PC-9 (cell line): ENCODE measurements around the gene GNAQ. TPM values are rescaled to one million over a fixed set of nuclear protein-coding genes. Genes with fewer than 3 reads are reported as not detected.

Experiments used
- BruUV-seq: library from RNA; stranded (reverse); fragments of 400-500 nt; replicated peaks from 2 replicates; lab custom pipeline; 2021; lab: Mats Ljungman, UMichigan
- CTCF ChIA-PET: fragments of 300-600 bp; sonication (Branson Sonifier 250); formaldehyde crosslinking; loops from one replicate; lab custom pipeline; 2022; ENCODE audit warnings: antibody characterized with exemption; lab: Charles Lee
- POLR2A ChIA-PET: fragments of 300-600 bp; sonication (Branson Sonifier 250); formaldehyde crosslinking; loops from one replicate; lab custom pipeline; 2022; ENCODE audit warnings: antibody characterized with exemption; ENCODE audit not compliant: unreplicated experiment; lab: Charles Lee
- DNase-seq, 2 experiments: peaks; one replicate each; pipeline versions ENCODE4 v3.0.0 to v3.0.0-alpha.2; 2015 to 2022; ENCODE audit warnings: mixed read lengths in 1 of 2
- H2AFZ ChIP-seq: fragments of 200-600 bp; sonication (generic); 2 replicates; pipeline ENCODE4 v1.8.1; 2017; ENCODE audit warnings: antibody characterized with exemption
- H3F3A ChIP-seq: fragments of 200-600 bp; sonication (generic); 2 replicates; pipeline ENCODE4 v1.8.1; 2017; ENCODE audit warnings: antibody characterized with exemption, mild to moderate bottlenecking, low read depth; ENCODE audit not compliant: insufficient read depth
- H3K27ac ChIP-seq: fragments of 200-600 bp; sonication (generic); 2 replicates; pipeline ENCODE4 v1.6.1; 2016; ENCODE audit warnings: mixed run types
- H3K27me3 ChIP-seq: fragments of 200-600 bp; sonication (generic); 2 replicates; pipeline ENCODE4 v1.6.1; 2016; ENCODE audit warnings: low read depth, mixed run types; ENCODE audit not compliant: insufficient read depth
- H3K36me3 ChIP-seq: fragments of 200-600 bp; sonication (generic); 2 replicates; pipeline ENCODE4 v1.6.1; 2016; ENCODE audit warnings: low read depth, mixed run types
- H3K4me1 ChIP-seq: fragments of 200-600 bp; sonication (generic); replicated peaks from 2 replicates; pipeline ENCODE4 v1.6.1; 2016; ENCODE audit warnings: mixed run types; ENCODE audit not compliant: insufficient read depth
- H3K4me2 ChIP-seq: fragments of 200-600 bp; sonication (generic); 2 replicates; pipeline ENCODE4 v1.6.1; 2017; ENCODE audit warnings: mixed run types
- H3K4me3 ChIP-seq: fragments of 200-600 bp; sonication (generic); 2 replicates; pipeline ENCODE4 v1.6.1; 2016; ENCODE audit warnings: mixed run types
- H3K79me2 ChIP-seq: fragments of 200-600 bp; sonication (generic); 2 replicates; pipeline ENCODE4 v1.6.1; 2017; ENCODE audit warnings: low read depth, mixed run types
- H3K9me2 ChIP-seq: fragments of 200-600 bp; sonication (generic); 2 replicates; pipeline ENCODE4 v1.8.1; 2017; ENCODE audit warnings: mild to moderate bottlenecking; ENCODE audit not compliant: insufficient read depth
- H3K9me3 ChIP-seq: fragments of 200-600 bp; sonication (generic); 2 replicates; pipeline ENCODE4 v1.8.1; 2016; ENCODE audit warnings: low read depth; ENCODE audit not compliant: insufficient read depth
- H4K20me1 ChIP-seq: fragments of 200-600 bp; sonication (generic); 2 replicates; pipeline ENCODE4 v1.8.1; 2017; ENCODE audit not compliant: insufficient read depth
- CTCF ChIP-seq: fragments of 200-600 bp; sonication (generic); conservative IDR thresholded peaks from 2 replicates; pipeline ENCODE4 v1.6.1; 2017; ENCODE audit warnings: mixed run types, antibody characterized with exemption, mild to moderate bottlenecking, moderate library complexity
- EZH2 ChIP-seq: fragments of 200-600 bp; sonication (generic); IDR thresholded peaks from 2 replicates; pipeline ENCODE4 v1.8.0; 2017; ENCODE audit warnings: antibody characterized with exemption, low read depth
- intact Hi-C: fragments of 100-400 bp; cut with micrococcal nuclease; formaldehyde crosslinking; loops from one replicate; pipeline ENCODE4 v1.10.0; 2022; ENCODE audit not compliant: unreplicated experiment
- total RNA-seq: library from RNA; stranded (reverse); gene quantifications from 2 replicates; pipeline ENCODE4 v1.2.3, GENCODE V29; 2021

Gene GNAQ
- total RNA-seq, 1 experiment from 2014 or later: 51.6 TPM

GRCh38 chr9:77794985-77795384 lies 236.6 kb downstream of the GNAQ start:
- H3K4me3 ChIP-seq: no peak overlapping the region
- H3K36me3 ChIP-seq: 0 out of 2 replicates have a peak, but pooled peaks cover 6% of the 10 kb centered on the region
- H3K79me2 ChIP-seq: 0 out of 2 replicates have a peak, but pooled peaks cover 5% of the 10 kb centered on the region
- CTCF ChIA-PET: no interaction called here
- no peaks in the 10 kb centered on the region for H3K27me3 ChIP-seq
- no peak overlapping the region for H3K4me2 ChIP-seq
- H3K27ac ChIP-seq: no peak overlapping the region
- TF ChIP-seq EZH2 (no peak), CTCF (no peak)
- no TSS peak for BruUV-seq
- no peak for DNase-seq
- intact Hi-C loops: no loop called here
- H3F3A ChIP-seq: peaks cover 19% of the 10 kb centered on the region; the same call in 1 of the 2 replicates
- H3K4me1 ChIP-seq: peaks cover 31% of the 10 kb centered on the region
- POLR2A ChIA-PET: no interaction called here
- no peak overlapping the region for H2AFZ ChIP-seq
- H3K9me3 ChIP-seq: peaks cover 3% of the 10 kb centered on the region; the same call in 1 of the 2 replicates
- no peaks in the 10 kb centered on the region for H4K20me1 ChIP-seq
- no peaks in the 10 kb centered on the region for H3K9me2 ChIP-seq

- Histone ChIP-seq H3K27ac (no peak overlapping the region), H3K4me1 (peaks cover 28% of the 10 kb centered on the region), H2AFZ (no peak overlapping the region), H3K9me3 (peaks cover 3% of the 10 kb centered on the region; the same call in 1 of the 2 replicates), H3K4me3 (no peak overlapping the region), H3K9me2 (no peaks in the 10 kb centered on the region), H3K27me3 (no peaks in the 10 kb centered on the region), H3F3A (peaks cover 16% of the 10 kb centered on the region; the same call in 1 of the 2 replicates), H3K36me3 (0 out of 2 replicates have a peak, but pooled peaks cover 6% of the 10 kb centered on the region), H3K79me2 (0 out of 2 replicates have a peak, but pooled peaks cover 5% of the 10 kb centered on the region), H4K20me1 (no peaks in the 10 kb centered on the region), H3K4me2 (peak overlapping the region; percentile 29)
- CTCF ChIA-PET: no interaction called here
- TF ChIP-seq EZH2 (no peak), CTCF (no peak)
- no TSS peak for BruUV-seq
- intact Hi-C loops: no loop called here
- POLR2A ChIA-PET: interaction anchor here (0.8 kb wide), 1 partner anchor 32 kb away, joined by 5 read pairs; no protein-coding TSS in a partner anchor
- peak; percentile 9 to 60 for DNase-seq
These were observed 237.8 kb downstream of the GNAQ start for GRCh38 chr9:77793849-77794248.

- Histone ChIP-seq H3K36me3 (0 out of 2 replicates have a peak, but pooled peaks cover 2% of the 10 kb centered on the region), H3F3A (no peaks in the 10 kb centered on the region), H2AFZ (no peak overlapping the region), H3K27ac (no peak overlapping the region), H3K9me3 (0 out of 2 replicates have a peak, but pooled peaks cover 3% of the 10 kb centered on the region), H3K27me3 (no peaks in the 10 kb centered on the region), H4K20me1 (no peaks in the 10 kb centered on the region), H3K4me2 (no peak overlapping the region), H3K9me2 (no peaks in the 10 kb centered on the region), H3K4me3 (no peak overlapping the region), H3K79me2 (0 out of 2 replicates have a peak, but pooled peaks cover 5% of the 10 kb centered on the region), H3K4me1 (peaks cover 12% of the 10 kb centered on the region)
- ChIA-PET POLR2A (no interaction called here), CTCF (no interaction called here)
- intact Hi-C loops: no loop called here
- no TSS peak for BruUV-seq
- no peak for DNase-seq
- no peak for TF ChIP-seq EZH2
- TF ChIP-seq CTCF: no peak
These were observed 241.7 kb downstream of the GNAQ start for GRCh38 chr9:77789891-77790290.
